GM19351 (cell line): ENCODE results near the gene PPP1R1B.
"Not testable (repeated sequence)": the region's sequence is repeated elsewhere in the genome, so short reads cannot be mapped to it uniquely, and the experiment has no call there.

Experiments used
- ATAC-seq: cut with Tn5 transposase; IDR thresholded peaks from one replicate; pipeline ENCODE4 v1.9.1; 2021; ENCODE audit warnings: mild to moderate bottlenecking, moderate library complexity; ENCODE audit not compliant: unreplicated experiment

Gene PPP1R1B

GRCh38 chr17:39626171-39627046 is at the start of gene PPP1R1B:
Gene PPP1R1B (plus strand): TSS chr17:39626952. CDS start chr17:39627393, 441 bp downstream.
- ATAC-seq = no peak

GRCh38 chr17:39578272-39578671 is 48.5 kb upstream of the PPP1R1B start:
- no peak for ATAC-seq

GRCh38 chr17:39579318-39580081 is 47.3 kb upstream of the PPP1R1B start:
- no peak for ATAC-seq

DNA sequence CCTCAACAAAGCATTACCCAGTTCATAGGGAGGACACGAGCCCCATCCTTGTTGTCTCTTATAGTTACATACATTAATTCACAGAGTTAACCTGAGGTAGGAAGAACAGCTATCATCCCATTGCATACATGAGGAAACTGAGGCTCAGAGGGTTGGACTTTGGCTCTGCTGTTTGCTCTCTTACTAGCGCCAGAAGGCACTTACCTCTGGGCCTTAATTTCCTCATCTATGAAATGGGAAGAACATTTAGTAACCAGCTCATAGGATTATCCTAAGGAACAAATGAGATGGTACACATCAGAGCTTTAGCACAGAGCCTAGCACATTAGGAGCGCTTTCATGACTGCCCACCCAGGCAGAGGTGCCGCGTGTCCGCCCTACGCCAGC is 46.7 kb upstream of the PPP1R1B start:
- ATAC-seq = no peak

- ATAC-seq = no peak
These were observed 45.5 kb upstream of the PPP1R1B start for GRCh38 chr17:39581071-39581758.

DNA sequence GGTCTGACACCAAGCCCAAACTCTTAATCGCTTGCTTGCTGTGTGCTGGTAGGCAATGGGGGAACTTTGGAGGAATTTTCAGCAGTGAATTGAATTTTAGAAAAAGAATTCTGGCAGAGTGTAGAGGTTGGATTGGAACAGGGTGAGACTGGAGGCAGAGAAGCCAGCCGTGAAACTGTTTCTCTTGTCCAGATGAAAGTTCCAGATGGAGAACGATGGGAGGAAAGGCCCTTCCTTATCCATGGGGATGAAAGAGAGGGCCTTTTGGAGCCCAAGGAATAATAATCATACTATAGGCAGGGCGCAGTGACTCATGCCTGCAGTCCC is 45.0 kb upstream of the PPP1R1B start:
- no peak for ATAC-seq

- no peak for ATAC-seq
These were observed 44.1 kb upstream of the PPP1R1B start for GRCh38 chr17:39582658-39583057.

- ATAC-seq = not testable (repeated sequence)
These were observed 36.6 kb upstream of the PPP1R1B start for GRCh38 chr17:39590180-39590579.

DNA sequence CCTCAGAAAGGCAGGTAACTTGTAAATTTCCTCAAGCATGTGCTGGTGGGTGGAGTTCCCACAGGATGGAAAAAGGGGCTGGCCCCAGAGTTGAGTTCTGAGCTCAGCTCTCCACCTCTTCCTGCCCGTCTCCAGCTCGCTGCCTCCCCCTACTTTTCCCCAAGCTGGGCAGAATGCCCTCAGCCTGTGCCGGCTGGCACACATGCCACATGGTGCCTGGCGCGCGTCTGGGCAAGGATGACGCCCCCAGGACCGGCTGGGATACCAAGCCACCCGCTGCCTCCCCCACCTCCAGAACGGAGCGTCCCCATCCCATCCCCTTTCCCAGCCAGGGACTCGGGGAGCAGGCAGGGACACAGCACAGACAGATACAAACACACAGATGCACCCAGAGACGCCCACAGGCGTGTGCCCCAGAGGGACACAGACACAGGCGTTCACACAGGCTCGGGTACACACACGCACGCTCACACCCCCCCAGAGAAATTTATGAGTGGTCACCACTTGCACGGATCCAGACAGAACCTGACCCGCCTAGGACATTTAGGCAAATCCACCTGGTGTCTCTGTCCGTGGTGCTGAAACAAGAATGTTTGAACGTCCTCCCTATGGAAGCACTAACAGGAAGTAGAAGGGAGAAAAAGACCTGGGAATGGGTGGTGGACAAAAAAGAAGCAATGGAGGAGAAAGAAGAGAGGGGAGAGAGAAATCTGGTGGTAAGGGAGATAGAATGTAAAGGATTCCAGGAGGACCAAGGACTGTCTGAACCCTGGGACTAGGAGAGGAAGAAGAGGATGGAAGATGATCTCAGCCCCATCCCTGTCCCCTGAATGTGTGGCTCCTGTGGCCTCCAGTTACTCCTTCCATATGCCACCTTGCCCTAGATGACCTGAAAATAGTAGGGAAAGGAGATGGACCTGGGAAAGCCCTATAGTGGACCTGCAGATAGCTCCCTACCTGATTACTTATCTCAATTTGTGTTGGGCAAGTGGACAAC is 34.5 kb upstream of the PPP1R1B start:
- no peak for ATAC-seq

DNA sequence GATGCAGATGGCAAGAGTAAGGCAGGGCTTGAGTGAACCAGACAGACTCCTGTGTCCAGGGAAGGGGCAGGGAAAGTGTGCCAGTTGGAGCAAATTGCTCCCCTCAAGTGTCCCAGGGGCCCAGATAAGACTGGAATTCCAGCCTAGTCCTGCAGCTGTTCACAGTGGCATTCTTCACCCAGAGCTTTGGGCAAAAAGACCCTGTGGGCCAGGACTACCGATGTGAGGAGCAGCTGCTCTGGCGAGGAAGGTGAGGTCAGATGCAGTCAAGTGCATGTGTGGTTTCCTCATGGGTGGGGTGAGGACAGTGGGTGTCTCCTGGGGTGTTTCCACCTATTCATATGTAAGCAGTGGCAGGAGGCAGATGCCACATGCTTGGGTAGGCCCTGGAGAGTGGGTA is 33.4 kb upstream of the PPP1R1B start:
- ATAC-seq = no peak

DNA sequence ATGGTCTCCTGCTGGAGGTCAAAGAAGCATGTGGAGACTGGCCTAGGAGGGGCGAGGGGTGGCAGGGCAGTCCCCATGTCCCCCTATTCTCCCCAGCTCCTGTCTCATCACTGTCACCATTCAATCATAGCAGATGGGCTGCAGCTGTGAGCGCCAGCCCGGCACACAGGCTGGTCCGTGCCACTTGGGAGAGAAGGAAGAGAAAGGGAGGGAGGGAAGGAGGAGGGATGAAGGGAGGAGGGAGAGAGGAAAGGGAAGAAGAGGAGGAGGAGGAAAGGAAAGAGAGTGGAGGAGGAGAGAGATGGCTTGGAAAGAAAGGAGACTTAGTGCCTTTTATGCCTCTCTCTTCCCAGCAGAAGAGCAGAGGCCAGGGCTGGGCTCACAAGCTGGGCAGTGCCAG is 31.5 kb upstream of the PPP1R1B start:
- no peak for ATAC-seq

- ATAC-seq = no peak
These were observed 30.7 kb upstream of the PPP1R1B start for GRCh38 chr17:39595928-39596510.

DNA sequence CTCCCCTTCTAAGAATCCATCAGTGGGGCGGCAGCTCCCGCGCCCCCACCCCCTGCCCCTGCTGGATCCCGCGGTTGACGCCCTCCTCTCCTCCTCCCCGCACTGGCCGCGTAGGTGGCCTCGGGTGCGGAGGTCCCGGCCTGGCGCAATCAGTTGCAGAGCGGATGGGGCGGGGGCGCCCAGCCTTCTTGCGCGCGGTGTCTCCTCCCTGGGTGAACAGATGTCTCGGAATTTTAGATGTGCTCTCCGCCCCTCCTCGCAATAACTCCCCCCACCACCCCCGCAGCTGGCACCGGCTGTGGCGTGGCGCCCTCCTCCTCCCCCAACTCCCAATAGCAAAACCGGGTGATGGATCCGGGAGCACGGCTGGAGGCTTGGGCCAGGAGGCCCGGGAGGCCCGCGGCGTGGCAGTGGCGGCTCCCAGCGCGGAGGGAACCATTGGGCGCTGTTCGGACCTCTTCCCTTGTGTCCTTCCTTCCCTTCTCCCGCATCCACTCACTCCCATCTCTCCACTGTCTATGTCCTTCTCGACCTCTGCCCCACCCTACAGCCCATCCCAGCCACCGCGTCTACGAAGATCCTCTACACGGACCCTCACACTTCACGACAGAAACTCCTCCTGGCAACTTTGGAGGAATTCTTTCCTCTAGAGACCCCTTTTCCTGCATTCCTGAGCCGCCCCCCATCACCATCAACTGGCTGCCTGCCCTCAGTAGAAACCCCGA is 30.0 kb upstream of the PPP1R1B start:
- ATAC-seq = no peak

DNA sequence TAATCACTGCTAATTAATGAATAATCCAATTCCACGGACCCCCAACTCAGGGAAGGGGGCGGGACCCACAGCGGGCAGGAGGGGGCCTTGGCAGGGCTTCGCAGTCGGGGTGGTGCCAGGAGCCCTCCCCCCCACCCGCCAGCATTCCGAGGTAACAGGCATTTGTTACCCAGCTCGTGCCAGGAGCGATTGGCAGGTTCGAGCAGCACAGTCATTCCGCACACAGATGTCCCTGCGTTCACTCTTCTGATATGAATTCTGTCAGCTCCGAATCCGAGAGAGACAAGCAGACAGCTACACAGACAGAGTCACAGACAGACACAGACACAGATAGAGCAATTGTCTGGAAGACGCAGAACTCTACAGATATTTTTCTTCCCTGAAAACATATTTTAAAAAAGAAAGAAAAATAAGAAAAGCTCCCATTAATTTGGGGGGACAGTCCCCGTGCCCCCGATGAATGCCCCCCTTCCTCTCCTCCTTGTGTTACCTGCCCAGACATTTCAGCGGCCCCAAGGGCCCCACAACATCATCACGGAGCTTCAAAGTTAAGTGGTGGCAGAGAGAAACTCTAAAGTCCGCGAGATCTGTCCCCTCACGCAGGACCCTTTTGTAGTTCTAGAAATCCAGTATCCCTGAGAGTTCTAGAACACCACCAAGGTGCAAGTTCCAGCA is 29.2 kb upstream of the PPP1R1B start:
- no peak for ATAC-seq

DNA sequence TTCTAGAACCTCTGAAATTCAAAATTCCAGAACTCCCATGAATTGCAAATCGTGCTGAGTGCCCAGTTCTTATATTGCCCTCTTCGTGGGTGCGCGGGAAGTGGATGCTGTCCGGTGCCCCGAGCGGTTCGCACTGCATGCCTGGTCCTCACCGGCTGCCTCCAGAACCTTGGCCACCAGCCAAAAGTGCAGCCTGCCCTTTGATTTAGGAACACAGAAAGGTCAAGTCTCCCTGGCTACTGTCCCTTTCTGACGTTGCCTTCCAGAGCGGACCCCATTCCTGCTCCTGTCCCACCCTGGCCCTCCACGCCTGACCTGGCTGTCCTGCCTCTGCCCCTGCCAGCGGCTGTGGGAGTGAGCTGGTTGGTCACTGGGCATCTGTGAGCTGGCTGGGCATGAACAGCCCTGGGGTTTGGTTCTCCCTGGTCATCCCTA is 28.7 kb upstream of the PPP1R1B start:
- no peak for ATAC-seq

DNA sequence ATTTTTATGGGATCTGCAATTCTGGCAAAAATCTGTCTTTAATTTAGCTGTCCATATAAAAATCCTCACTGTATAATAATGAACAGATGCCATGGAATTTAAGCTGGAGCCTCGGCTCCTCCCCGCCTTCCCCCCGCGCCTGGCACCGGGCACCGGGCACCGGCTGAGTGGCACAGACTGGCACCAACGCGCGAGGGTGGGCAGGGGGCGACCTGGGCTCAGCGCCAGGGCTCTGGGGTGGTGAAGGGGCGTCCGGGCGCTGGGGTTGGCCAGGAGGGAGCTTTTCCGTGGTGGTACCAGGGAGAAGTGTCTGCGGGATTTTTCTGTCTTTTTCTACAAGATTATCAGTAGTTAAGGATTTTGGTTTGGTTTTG is 28.1 kb upstream of the PPP1R1B start:
- no peak for ATAC-seq

DNA sequence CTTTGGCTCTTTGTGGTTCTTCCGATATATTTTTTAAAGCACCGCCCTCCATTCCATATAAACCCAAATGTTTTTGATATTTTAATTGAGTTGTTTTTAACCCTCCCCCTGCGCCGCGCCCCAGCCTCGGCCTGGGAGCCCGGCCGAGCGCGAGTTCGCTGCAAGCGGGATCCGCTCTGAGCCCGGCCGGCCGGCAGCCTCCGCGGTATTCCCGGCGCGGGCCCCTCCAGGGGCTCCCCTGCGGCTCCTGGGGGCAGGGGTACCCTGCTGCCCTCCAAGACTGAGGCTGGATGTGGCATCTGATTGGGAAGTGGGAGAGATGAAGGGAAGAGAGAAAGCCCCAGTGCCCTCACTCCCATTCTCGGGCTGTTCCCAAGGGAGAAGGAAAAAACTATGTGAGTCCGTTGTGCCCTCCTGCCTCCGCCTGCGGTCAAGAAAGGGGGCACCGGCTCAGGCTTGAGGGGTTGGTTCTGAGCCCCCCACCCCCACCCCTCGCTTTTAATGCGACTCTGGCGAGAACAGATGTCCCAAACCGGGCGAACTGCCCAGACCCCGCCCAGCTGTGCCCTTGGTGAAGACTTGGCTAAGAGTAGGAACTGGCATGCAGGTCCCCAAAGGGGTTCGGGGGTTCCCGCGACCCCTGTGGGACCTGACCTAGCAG is 27.6 kb upstream of the PPP1R1B start:
- ATAC-seq = no peak

GRCh38 chr17:39599665-39600231 is 27.0 kb upstream of the PPP1R1B start:
- ATAC-seq = no peak
